Gastrocnemius medialis (tissue), 4 donors: ENCODE measurements around the gene RAD51B. TPM values are rescaled to one million over a fixed set of nuclear protein-coding genes. Genes with fewer than 3 reads are reported as not detected.

Source experiments
- ATAC-seq, 2 donors: fragments of 150-250 bp; one replicate each; pipeline ENCODE4 v1.9.1; 2016
- DNase-seq, 2 donors: peaks; one replicate each; pipeline ENCODE4 v3.0.0-alpha.2; 2019
- H3K27ac ChIP-seq, 4 donors: fragments of 200-600 bp; sonication (generic); 1 replicate in 1 of 4; 2 replicates in 3 of 4; pipeline ENCODE4 v1.5.1; 2016 to 2018; ENCODE audit warnings: mild to moderate bottlenecking in 2 of 4, moderate library complexity in 1 of 4
- H3K27me3 ChIP-seq, 3 donors: fragments of 200-600 bp; sonication (generic) in 2 of 3; 1 replicate in 1 of 3; 2 replicates in 2 of 3; pipeline versions ENCODE4 v1.5.1 to v1.6.0; 2016 to 2019; ENCODE audit warnings: mild to moderate bottlenecking in 1 of 3, moderate library complexity in 1 of 3
- H3K36me3 ChIP-seq, 2 donors: fragments of 200-600 bp; sonication (generic) in 1 of 2; one replicate each; pipeline ENCODE4 v1.5.1; 2017 to 2018
- H3K4me1 ChIP-seq, 2 donors: fragments of 200-600 bp; sonication (generic) in 1 of 2; one replicate each; pipeline ENCODE4 v1.5.1; 2016 to 2017; ENCODE audit warnings: mild to moderate bottlenecking in 2 of 2
- H3K4me3 ChIP-seq, 4 donors: fragments of 200-600 bp; sonication (generic) in 3 of 4; 1 replicate in 1 of 4; 2 replicates in 3 of 4; pipeline ENCODE4 v1.5.1; 2016 to 2019; ENCODE audit warnings: mild to moderate bottlenecking in 2 of 4
- H3K9me3 ChIP-seq, 3 donors: fragments of 200-600 bp; sonication (generic) in 2 of 3; 1 replicate in 1 of 3; 2 replicates in 2 of 3; pipeline ENCODE4 v1.5.1; 2016 to 2019
- CTCF ChIP-seq, 5 experiments: fragments of 450-650 bp in 3 of 5; fragments of 200-600 bp in 2 of 5; sonication (generic) in 2 of 5; IDR thresholded peaks in 4 of 5; conservative IDR thresholded peaks in 1 of 5; 1 replicate in 4 of 5; 2 replicates in 1 of 5; pipeline ENCODE4 v1.5.1; 2016 to 2019; ENCODE audit warnings: antibody characterized with exemption in 5 of 5, mild to moderate bottlenecking in 3 of 5, moderate library complexity in 3 of 5
- POLR2A ChIP-seq, 2 donors: fragments of 450-650 bp; IDR thresholded peaks; one replicate each; pipeline ENCODE4 v1.6.1; 2017; ENCODE audit warnings: antibody characterized with exemption in 2 of 2, mild to moderate bottlenecking in 2 of 2, moderate library complexity in 2 of 2
- in situ Hi-C, 4 donors: fragments of 200-750 bp; cut with MboI; loops; one replicate each; pipeline versions ENCODE4 v1.15.0 to v1.8.0; 2017; ENCODE audit warnings: low sequenced_read_pairs in 4 of 4
- intact Hi-C: fragments of 100-400 bp; cut with DNase I; formaldehyde crosslinking; loops from one replicate; pipeline ENCODE4 v1.15.1; 2023; ENCODE audit warnings: low total_unique reads
- total RNA-seq, 4 donors: library from RNA; depleted of rRNA; stranded (reverse); fragments of >200 nt; gene quantifications; one replicate each; pipeline versions ENCODE4 v1.1.0 to v1.2.3, GENCODE V29; 2016

The RAD51B gene
- total RNA-seq, 4 donors from 2014 or later = 1.6 to 3.3 (median 2.4) TPM

- in situ Hi-C loops = no loop called here
- ATAC-seq = no peak
Measured at GRCh38 chr14:68668028-68668427, 848.4 kb downstream of the RAD51B start.

GRCh38 chr14:68668531-68668930, 849.0 kb downstream of the RAD51B start:
- no peak overlapping the region for H3K4me3 ChIP-seq
- H3K36me3 ChIP-seq = no peaks in the 10 kb centered on the region
- intact Hi-C loops = loop anchor here (5.0 kb wide), 1 partner anchor 421 kb away; no protein-coding TSS in a partner anchor
- in situ Hi-C loops = no loop called here
- peaks cover 46 to 67% of the 10 kb centered on the region in 2 donors for H3K4me1 ChIP-seq
- no peaks in the 10 kb centered on the region for H3K9me3 ChIP-seq
- DNase-seq = no peak
- H3K27me3 ChIP-seq = no peaks in the 10 kb centered on the region
- H3K27ac ChIP-seq = peak overlapping the region in 1 of 4 donors; percentile 57
- no peak for ATAC-seq
- TF ChIP-seq CTCF (IDR thresholded peaks at IDR 0.05 in 4 of 5, conservative IDR thresholded peaks at IDR 0.05 in 1 of 5) (no peak), POLR2A (IDR thresholded peaks at IDR 0.05) (no peak)

More at GRCh38 chr14:68668028-68668427, 848.4 kb downstream of the RAD51B start:
- Histone ChIP-seq H3K27ac (peak overlapping the region in 3 of 4 donors; percentile 5 to 29 (median 25)), H3K4me1 (peaks cover 45 to 66% of the 10 kb centered on the region in 2 donors), H3K36me3 (no peaks in the 10 kb centered on the region), H3K27me3 (no peaks in the 10 kb centered on the region), H3K4me3 (no peak overlapping the region), H3K9me3 (no peaks in the 10 kb centered on the region)
- DNase-seq = no peak
- intact Hi-C loops = loop anchor here (5.0 kb wide), 1 partner anchor 421 kb away; no protein-coding TSS in a partner anchor
- TF ChIP-seq CTCF (IDR thresholded peaks at IDR 0.05 in 4 of 5, conservative IDR thresholded peaks at IDR 0.05 in 1 of 5) (no peak), POLR2A (IDR thresholded peaks at IDR 0.05) (no peak)

- H3K27me3 ChIP-seq = no peaks in the 10 kb centered on the region
- ATAC-seq = no peak
- peak overlapping the region in 3 of 4 donors; percentile 44 to 63 (median 57) for H3K27ac ChIP-seq
- no peak overlapping the region for H3K4me3 ChIP-seq
- H3K4me1 ChIP-seq = peaks cover 46 to 67% of the 10 kb centered on the region in 2 donors
- TF ChIP-seq POLR2A (IDR thresholded peaks at IDR 0.05) = no peak
- TF ChIP-seq CTCF (IDR thresholded peaks at IDR 0.05 in 4 of 5, conservative IDR thresholded peaks at IDR 0.05 in 1 of 5) = no peak
- intact Hi-C loops (loop anchor here (5.0 kb wide), 1 partner anchor 422 kb away; no protein-coding TSS in a partner anchor), in situ Hi-C loops (no loop called here)
- no peak for DNase-seq
- H3K36me3 ChIP-seq = no peaks in the 10 kb centered on the region
- H3K9me3 ChIP-seq = no peaks in the 10 kb centered on the region
Measured at GRCh38 chr14:68669111-68669511, 849.5 kb downstream of the RAD51B start.

GRCh38 chr14:68669603-68670358, 850.2 kb downstream of the RAD51B start:
- no peaks in the 10 kb centered on the region for H3K36me3 ChIP-seq
- no peaks in the 10 kb centered on the region for H3K27me3 ChIP-seq
- TF ChIP-seq POLR2A (IDR thresholded peaks at IDR 0.05) = no peak
- TF ChIP-seq CTCF (IDR thresholded peaks at IDR 0.05 in 4 of 5, conservative IDR thresholded peaks at IDR 0.05 in 1 of 5) = no peak
- H3K9me3 ChIP-seq = no peaks in the 10 kb centered on the region
- no peak for DNase-seq
- no peak overlapping the region for H3K4me3 ChIP-seq
- H3K4me1 ChIP-seq = peaks cover 42 to 60% of the 10 kb centered on the region in 2 donors
- intact Hi-C loops = loop anchor here (5.0 to 10.0 kb wide), 2 partner anchors 422 to 725 kb away; no protein-coding TSS in a partner anchor
- in situ Hi-C loops = no loop called here
- ATAC-seq = peak in 1 of 2 donors; percentile 26
- peak overlapping the region; percentile 19 to 63 (median 48) for H3K27ac ChIP-seq
